GM23338 (cell line): ENCODE measurements around the gene PRR19.

ENCODE experiments used
- EZH2 ChIP-seq: fragments of 200-600 bp; sonication (generic); IDR thresholded peaks from one replicate; pipeline ENCODE4 v1.8.0; 2017; ENCODE audit warnings: antibody characterized with exemption, mild to moderate bottlenecking, low read depth; ENCODE audit not compliant: unreplicated experiment
- EZH2phosphoT487 ChIP-seq: fragments of 200-600 bp; sonication (generic); IDR thresholded peaks from one replicate; pipeline ENCODE4 v1.8.1; 2018; ENCODE audit warnings: antibody characterized with exemption; ENCODE audit not compliant: unreplicated experiment
- JUNB ChIP-seq: IDR thresholded peaks from one replicate; pipeline ENCODE4 v1.6.1; 2016; ENCODE audit warnings: antibody characterized with exemption; ENCODE audit not compliant: unreplicated experiment
- NANOG ChIP-seq: IDR thresholded peaks from 2 replicates; pipeline ENCODE4 v1.6.1; 2016; ENCODE audit warnings: antibody characterized with exemption, borderline replicate concordance
- POLR2AphosphoS5 ChIP-seq: IDR thresholded peaks from 2 replicates; pipeline ENCODE4 v1.6.1; 2016; ENCODE audit warnings: antibody characterized with exemption, low read depth
- STAT1 ChIP-seq: IDR thresholded peaks from one replicate; pipeline ENCODE4 v1.6.1; 2016; ENCODE audit warnings: antibody characterized with exemption; ENCODE audit not compliant: unreplicated experiment
- ZNF114 ChIP-seq: fragments of 250-450 bp; sonication (Bioruptor Pico); IDR thresholded peaks from 2 replicates; pipeline ENCODE4 v1.5.0; 2020; ENCODE audit warnings: mild to moderate bottlenecking, moderate library complexity
- TF ChIP-seq, protein P1 (sequence below), 2 experiments: fragments of 200-600 bp in 1 of 2; sonication (generic) in 1 of 2; conservative IDR thresholded peaks; 2 replicates each; pipeline versions ENCODE4 v1.5.1 to v1.6.1; 2016 to 2017; ENCODE audit warnings: antibody characterized with exemption in 2 of 2, low read depth in 2 of 2, mild to moderate bottlenecking in 2 of 2, moderate library complexity in 1 of 2
- TF ChIP-seq, protein P2 (sequence below): IDR thresholded peaks from one replicate; pipeline ENCODE4 v1.6.1; 2018; ENCODE audit warnings: antibody characterized with exemption; ENCODE audit not compliant: unreplicated experiment

DNA sequence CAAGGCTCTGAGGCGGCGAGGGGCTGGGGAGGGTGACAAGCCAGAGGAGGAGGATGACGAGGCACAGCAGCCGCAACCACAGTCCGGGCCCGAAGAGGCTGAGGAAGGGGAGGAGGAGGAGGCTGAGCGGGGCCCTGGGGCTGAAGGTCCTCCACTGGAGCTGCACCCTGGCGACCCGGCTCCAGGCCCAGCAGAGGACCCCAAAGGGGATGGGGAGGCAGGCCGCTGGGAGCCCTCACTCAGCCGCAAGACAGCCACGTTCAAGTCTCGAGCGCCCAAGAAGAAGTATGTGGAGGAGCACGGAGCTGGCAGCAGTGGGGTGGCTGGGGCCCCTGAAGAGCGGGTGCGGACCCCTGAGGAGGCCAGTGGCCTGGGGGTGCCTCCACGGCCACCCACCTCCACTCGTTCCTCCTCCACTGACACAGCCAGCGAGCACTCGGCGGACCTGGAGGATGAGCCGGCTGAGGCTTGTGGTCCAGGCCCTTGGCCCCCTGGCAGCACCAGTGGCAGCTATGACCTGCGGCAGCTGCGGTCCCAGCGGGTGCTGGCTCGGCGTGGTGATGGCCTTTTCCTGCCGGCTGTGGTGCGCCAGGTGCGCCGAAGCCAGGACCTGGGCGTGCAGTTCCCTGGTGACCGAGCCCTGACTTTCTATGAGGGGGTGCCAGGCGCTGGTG, 29.9 kb upstream of the PRR19 start:
- TF ChIP-seq, protein P1, sequence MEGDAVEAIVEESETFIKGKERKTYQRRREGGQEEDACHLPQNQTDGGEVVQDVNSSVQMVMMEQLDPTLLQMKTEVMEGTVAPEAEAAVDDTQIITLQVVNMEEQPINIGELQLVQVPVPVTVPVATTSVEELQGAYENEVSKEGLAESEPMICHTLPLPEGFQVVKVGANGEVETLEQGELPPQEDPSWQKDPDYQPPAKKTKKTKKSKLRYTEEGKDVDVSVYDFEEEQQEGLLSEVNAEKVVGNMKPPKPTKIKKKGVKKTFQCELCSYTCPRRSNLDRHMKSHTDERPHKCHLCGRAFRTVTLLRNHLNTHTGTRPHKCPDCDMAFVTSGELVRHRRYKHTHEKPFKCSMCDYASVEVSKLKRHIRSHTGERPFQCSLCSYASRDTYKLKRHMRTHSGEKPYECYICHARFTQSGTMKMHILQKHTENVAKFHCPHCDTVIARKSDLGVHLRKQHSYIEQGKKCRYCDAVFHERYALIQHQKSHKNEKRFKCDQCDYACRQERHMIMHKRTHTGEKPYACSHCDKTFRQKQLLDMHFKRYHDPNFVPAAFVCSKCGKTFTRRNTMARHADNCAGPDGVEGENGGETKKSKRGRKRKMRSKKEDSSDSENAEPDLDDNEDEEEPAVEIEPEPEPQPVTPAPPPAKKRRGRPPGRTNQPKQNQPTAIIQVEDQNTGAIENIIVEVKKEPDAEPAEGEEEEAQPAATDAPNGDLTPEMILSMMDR (conservative IDR thresholded peaks at IDR 0.05; ENCODE audit: low read depth in 2 of 2) = no peak
- TF ChIP-seq POLR2AphosphoS5 (no peak), EZH2 (no peak), ZNF114 (CRISPR knock-in tag) (no peak), JUNB (no peak), EZH2phosphoT487 (no peak), NANOG (no peak), STAT1 (no peak)
- TF ChIP-seq, protein P2, sequence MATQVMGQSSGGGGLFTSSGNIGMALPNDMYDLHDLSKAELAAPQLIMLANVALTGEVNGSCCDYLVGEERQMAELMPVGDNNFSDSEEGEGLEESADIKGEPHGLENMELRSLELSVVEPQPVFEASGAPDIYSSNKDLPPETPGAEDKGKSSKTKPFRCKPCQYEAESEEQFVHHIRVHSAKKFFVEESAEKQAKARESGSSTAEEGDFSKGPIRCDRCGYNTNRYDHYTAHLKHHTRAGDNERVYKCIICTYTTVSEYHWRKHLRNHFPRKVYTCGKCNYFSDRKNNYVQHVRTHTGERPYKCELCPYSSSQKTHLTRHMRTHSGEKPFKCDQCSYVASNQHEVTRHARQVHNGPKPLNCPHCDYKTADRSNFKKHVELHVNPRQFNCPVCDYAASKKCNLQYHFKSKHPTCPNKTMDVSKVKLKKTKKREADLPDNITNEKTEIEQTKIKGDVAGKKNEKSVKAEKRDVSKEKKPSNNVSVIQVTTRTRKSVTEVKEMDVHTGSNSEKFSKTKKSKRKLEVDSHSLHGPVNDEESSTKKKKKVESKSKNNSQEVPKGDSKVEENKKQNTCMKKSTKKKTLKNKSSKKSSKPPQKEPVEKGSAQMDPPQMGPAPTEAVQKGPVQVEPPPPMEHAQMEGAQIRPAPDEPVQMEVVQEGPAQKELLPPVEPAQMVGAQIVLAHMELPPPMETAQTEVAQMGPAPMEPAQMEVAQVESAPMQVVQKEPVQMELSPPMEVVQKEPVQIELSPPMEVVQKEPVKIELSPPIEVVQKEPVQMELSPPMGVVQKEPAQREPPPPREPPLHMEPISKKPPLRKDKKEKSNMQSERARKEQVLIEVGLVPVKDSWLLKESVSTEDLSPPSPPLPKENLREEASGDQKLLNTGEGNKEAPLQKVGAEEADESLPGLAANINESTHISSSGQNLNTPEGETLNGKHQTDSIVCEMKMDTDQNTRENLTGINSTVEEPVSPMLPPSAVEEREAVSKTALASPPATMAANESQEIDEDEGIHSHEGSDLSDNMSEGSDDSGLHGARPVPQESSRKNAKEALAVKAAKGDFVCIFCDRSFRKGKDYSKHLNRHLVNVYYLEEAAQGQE = no peak
